AG08396 (cell line): ENCODE results near the gene TMEM181.
"Not testable (repeated sequence)": the region's sequence is repeated elsewhere in the genome, so short reads cannot be mapped to it uniquely, and the experiment has no call there.

Experiments
- DNase-seq: peaks from one replicate; pipeline ENCODE4 v3.0.0; 2012; ENCODE audit warnings: low spot score, mixed read lengths

TMEM181 gene, protein sequence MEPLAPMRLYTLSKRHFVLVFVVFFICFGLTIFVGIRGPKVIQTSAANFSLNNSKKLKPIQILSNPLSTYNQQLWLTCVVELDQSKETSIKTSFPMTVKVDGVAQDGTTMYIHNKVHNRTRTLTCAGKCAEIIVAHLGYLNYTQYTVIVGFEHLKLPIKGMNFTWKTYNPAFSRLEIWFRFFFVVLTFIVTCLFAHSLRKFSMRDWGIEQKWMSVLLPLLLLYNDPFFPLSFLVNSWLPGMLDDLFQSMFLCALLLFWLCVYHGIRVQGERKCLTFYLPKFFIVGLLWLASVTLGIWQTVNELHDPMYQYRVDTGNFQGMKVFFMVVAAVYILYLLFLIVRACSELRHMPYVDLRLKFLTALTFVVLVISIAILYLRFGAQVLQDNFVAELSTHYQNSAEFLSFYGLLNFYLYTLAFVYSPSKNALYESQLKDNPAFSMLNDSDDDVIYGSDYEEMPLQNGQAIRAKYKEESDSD

DNA sequence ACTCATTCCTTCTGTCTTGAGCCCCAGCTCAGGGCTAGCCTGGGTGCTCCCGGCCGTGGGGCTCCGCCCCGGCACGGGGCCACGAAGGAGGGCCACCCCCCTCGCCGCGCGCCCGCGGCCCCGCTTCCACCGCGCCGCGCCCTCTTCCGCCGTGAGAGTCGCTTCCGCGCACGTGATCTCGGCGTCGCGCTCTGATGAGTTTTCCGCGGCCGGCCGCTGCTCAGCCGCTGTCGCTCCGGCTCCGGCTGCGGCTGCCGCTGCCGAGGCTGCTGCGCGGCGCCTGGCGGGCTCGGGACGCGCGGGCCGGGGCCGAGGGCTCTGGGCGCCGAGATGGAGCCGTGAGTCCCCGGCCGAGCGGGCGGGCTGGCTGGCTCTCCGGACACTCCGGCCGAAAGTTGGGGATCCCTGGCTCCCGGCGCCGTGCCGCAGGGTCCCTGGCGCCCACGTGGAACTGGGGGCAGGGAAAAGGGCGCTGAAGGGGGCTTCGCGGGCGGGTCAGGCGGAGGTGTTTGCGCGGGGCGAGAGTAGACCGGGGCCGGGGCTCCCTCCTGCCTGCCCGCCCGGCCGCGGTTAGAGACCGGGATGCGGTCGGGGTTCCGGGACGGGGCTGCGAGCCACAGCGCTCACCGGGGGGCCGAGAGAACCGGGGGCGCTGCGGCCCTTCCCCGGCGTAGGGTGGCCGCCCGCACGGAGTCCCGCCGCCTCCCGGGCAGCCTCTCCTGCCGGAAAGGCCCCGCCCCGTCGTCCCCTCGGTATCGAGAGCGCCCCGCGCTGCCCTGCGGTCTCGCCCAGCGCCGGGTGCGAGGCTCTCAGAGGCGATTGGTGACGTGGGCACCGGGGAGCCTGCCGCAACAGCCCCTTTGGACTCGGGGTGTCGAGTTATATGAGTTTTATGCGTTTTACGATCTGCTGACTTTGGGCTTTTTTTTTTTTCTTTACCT is at the start of gene TMEM181:
Gene TMEM181, plus strand, starts transcription at position 197 of the 941 bp plus-strand sequence. Its CDS starts 134 bp downstream, at position 331.
- peak; percentile 94 for DNase-seq

DNA sequence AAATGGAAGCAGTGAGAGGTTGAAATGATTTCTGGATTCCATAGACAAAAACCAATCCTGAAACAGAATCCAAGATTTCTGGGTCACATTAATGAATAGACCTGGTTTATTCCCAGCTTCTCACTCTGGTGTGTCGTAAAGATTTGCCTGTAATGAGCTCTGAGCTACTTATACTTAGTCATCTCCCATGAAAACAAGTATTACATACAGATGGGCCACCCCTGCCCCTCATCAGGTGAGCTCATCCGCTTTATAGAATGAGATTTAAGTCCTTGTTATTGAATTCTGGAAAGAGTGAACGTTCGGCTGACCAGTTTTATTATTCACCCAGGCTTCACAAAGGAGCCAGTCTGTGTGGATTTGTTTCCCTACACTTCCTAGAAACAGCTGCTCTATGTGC is 47.1 kb upstream of the TMEM181 start:
- DNase-seq = no peak

DNA sequence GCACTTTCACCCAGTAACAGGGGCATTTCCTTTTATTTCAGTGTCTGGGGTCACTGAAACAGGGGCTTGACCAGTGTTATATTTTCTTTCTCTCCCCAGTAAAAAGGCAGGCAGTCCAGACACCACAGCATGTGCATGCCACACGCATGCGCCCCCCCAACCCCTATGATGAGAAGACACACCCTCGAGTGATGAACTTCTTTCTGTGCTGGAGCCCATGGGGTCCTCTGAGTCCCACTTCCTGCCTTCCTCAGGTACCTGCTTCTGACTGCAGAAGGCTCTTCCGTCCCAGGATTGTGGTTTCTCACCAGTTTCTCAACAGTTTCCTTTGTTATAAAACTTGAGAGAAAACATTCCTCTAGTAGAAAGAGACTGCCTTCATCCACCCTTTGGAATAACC is 45.7 kb upstream of the TMEM181 start:
- DNase-seq = no peak

DNA sequence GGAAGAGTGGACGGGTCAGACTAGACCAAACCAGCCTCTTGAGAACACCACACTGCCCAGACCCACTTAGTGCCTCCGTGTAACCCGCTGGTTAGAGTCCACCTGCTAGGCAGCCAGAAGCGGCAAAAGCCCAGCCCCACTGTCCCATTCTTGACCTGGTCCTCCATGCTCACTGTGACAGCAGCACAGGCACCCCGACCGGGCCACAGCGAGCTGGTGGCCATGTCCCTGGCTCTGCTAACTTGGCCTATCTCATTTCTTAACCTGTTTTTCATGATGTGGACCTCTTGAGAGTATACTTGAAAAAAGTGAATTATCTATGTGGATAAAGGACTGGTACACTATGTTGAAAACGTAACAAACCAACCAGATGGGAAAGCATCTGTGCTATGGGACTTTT is 44.9 kb upstream of the TMEM181 start:
- DNase-seq = no peak

DNA sequence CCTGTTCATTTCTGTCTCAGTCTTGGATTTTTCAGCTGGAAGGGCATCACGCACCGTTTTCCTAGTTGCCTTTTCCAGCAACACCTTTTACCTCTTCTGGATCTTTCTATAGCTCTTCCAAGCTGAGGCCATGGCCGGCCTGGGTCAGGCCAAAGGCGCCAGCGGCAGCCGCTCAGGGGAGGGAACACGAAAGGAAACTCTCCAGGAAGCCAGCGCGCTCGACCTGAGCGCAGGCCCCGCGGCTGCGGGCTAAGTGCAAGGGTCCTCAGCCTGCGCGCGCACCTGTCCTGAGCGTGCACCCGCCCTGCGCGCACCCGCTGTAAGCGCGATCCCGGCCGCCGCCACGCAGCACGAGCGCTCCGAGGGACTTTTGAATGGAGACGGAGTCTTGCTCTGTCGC is 43.8 kb upstream of the TMEM181 start:
- DNase-seq = no peak

DNA sequence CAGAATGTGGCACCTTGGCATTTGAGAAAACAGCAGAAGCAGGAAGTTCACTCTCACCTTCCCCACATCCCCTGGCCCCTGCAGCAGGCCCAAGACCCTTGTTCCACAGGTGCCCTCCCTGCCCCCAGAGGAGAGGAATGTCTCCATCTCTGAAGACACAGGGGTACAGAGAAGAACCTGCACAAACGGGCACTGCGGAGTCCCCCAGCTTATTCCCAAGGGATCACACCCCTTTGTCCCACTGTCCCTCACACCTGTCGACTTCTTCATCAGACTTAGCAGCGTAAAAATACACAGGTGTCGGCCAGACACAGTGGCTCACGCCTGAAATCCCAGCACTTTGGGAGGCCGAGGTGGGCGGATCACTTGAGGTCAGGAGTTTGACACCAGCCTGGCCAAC is 42.9 kb upstream of the TMEM181 start:
- DNase-seq = no peak

DNA sequence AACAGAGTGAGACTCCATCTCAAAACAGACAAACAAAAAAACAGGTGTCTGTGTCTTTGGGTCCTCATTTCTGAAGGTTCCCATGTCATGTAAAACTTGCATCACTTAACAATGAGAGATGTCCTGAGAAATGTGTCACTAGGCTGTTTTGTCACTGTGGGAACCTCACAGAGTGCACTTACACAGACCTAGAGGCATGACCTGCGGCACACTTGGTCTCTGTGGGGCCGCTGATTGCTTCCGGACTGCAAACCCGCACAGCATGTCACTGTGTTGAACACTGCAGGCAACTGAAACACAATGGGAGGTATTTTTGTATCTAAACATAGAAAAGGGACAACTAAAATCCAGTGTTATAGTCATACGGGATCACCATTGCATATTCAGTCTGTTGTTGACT is 42.3 kb upstream of the TMEM181 start:
- DNase-seq = no peak

DNA sequence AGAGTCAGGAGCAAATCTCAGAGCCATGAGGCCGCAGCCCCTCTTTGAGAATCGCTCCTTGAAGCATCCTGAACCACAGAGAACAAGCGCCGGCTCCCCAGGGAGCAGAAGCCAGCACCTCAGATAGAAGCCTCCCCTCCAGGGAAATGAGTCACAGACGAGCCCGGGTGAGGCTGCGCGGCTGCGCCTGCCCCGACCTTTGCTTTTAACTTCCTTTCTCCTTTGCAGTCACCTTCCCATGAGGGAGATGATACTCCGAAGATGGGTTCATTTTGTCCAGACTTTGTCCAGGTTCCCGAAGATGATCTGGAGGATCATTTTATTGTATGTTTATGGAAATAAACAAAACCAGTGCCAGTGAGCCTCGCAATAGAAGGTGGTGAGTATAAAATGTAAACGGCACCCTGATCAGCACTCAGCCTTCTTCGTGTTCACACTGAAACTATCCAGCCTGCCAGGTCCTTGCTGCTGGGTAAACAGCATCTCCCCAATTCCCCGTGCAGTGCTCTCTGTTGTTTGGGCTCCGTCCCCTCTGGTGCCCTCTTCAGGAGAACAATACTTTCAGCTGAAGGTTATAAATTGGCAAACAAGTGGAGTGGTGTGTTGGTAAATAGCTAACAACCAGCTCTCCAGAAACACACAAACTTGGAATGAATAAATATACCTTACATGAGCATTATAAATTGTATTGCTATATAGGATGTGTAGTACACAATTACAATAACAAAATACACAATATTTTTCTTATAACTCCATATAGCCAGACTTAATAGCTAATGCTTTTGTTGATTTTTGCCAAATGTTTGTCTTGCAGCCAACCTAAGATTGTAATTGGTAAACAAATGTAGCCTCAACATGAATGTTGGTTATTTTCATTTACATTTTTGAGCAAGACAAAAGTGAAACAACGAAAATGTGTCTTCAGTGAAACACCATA is 41.4 kb upstream of the TMEM181 start:
- peak; percentile 82 for DNase-seq

DNA sequence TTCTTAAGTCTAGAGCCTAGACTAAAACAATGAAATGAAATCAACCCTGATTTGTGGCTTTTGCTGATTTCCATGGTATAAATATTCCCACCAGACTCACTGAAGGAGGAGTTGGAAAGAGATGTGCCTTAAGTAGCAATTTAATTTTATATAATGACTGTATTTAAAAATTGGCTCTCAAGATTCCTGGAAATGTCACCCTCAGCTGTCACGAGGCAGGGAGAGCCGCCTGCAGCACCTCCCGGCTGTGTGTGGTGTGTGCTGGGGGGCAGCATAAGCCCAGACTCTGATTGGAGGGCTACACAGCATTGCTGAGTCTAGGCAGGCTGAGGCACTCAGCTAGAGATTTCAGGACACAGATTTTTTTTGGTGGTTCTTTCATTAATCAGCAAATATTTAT is 40.6 kb upstream of the TMEM181 start:
- DNase-seq = no peak

DNA sequence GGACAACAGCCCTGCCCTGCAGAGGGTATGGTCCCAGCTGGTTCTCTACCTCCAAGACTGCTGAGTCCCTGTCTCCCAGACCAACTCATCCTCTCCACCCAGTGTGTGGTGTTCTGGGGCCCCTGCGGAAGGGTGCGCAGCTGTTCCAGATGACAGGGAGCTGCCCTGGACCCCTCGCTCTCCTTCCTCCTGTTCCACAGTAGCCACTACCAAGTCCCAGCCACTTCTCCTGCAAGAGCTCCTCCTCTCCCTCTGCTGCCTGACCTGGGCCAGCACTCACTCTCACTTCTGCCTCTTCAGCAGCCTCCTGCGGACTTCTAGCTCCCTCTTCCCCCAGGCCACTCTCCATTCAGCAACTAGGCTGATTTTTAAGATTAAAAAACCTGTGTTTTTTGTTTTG is 40.1 kb upstream of the TMEM181 start:
- no peak for DNase-seq

DNA sequence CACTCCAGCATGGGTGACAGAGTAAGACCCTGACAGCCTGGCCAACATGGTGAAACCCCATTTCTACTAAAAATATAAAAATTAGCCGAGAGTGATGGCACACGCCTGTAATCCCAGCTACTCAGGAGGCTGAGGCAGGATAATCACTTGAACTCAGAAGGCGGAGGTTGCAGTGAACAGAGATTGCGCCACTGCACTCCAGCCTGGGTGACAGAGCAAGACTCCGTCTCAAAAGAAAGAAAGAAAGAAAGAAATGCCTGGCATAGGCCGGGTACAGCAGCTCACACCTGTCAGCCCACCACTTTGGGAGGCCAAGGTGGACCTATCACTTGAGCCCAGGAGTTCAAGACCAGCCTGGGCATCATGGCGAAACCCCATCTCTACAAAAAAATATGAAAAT is 38.9 kb upstream of the TMEM181 start:
- not testable (repeated sequence) for DNase-seq

DNA sequence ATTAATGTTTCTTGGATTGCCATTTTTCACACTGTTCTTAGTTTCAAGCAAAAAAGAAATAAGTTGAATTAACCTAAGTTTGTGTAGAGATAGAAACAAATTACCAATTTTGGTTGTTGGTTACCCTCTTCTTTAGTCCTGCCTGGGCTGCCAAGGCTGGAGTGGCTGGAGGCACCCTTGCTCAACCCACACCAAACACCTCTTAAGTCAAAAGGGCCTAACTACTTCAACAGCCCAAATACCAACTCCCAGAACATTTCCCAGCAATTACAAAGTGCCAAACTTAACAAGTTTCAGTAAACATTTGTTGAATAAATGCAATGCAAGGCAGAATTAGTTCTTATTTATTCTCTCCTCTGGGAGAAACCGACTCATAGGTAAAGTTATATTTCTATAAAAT is 38.1 kb upstream of the TMEM181 start:
- DNase-seq = no peak

DNA sequence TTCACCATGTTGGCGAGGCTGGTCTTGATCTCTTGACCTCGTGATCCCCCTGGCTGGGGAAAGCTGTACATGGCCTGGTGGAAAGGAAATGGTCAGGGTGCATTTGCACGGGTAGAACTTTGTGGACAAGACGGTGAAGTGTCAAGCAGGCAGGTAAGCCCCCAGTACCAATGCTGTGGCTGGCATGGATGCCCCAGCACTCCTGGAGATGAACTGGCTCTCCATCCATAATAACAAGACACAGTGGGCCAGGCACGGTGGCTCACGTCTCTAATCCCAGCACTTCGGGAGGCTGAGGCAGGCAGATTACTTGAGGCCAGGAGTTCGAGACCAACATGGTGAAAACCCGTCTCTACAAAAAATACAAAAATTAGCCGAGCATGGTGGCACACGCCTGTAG is 37.3 kb upstream of the TMEM181 start:
- no peak for DNase-seq

DNA sequence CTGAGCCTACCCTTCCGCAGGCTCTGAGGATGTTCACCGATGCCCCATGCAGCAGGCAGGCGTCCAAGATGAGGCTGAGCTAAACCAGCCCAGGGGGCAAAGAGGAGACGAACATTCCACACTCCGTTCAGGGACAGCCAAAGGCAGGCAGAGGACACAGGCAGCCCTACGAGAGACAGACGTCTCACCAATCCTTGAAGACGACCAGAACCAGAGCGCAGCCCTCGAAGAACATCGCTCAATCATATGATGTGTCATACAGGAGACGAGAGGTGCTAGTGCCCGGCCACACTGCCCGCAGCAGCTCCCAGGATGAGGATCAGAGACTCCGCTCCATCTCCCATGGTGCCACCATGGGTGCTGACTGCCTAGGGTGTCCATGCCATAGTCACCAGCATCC is 35.6 kb upstream of the TMEM181 start:
- DNase-seq = no peak

DNA sequence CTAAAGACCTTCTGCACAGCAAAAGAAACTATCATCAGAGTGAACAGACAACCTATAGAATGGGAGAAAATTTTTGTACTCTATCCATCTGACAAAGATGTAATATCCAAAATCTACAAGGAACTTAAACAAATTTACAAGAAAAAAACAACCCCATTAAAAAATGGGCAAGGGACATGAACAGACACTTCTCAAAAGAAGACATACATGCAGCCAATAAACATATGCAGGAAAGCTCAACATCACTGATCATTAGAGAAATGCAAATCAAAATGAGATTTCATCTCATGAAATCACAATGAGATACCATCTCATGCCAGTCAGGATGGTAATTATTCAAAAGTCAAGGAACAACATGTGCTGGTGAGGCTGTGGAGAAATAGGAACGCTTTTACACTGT is 32.0 kb upstream of the TMEM181 start:
- not testable (repeated sequence) for DNase-seq

DNA sequence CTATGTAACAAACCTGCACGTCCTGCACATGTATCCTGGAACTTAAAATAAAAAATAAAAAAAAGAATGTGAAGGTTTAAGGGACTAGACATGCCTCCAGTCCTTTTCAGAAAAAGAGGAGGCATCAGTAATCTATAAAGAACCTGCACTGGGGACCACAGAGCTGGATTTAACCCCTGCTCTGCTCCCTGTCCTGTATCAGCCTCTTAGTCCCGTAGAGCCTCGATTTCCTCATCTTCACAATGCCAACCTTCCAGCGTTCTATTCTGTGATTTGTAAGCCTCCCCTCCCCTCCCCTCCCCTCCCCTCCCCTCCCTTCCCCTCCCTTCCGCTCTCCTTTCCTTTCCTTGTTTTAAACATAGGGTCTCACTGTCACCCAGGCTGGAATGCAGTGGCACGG is 31.1 kb upstream of the TMEM181 start:
- no peak for DNase-seq

DNA sequence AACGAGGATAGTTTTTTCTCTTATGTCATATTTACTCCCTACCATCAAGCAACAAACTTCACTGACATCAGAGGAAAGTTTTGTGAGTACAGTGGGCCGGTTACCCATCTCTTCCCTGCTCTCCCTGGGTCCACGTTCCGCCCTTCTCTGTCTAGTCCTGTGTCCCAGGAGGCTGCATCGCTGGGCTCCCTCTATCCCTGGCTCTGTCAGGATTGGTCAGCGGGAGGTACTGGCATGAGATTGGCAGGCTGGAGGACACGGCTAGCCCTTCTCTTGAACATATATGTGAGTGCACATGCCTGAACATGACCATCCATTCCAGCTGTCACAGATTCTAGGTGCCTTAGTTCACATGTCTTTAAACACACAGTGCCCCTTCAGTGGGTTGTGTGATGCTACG is 30.3 kb upstream of the TMEM181 start:
- DNase-seq = no peak

DNA sequence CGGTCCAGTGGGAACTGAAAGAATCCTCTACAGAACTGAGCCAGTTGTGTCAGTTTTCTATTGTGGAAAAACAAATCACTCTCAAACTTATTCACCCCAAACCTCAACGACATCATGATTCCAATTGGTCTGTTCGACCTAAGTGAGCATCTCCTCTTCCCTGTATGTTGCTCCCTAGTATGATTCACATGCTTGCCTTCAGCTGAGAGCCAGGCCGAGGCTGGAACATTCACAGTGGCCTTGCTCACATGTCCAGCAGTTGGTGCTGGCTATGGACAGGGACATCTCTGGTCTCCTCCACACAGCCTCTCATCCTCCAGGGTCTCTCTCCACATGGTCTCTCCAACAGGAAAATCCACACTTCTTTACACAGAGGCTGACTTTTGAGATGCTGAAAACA is 28.3 kb upstream of the TMEM181 start:
- no peak for DNase-seq

DNA sequence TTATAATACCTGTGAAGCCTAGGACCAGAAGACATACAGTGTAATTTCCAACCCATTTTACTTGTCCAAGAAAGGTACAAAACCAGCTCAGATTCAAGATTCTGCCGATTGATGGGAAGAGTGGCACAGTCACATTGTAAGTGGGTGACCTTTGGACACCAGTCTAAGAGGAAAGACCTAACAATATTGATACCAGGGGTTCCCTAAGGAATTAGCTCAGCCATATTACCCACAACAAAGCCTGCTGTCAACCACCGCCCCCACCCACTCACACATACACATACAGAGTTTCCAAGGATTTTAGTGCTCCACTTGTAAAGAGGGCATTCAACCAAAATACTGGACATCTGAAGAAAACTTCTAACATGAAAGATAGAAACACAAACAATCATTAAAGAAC is 27.9 kb upstream of the TMEM181 start:
- no peak for DNase-seq

DNA sequence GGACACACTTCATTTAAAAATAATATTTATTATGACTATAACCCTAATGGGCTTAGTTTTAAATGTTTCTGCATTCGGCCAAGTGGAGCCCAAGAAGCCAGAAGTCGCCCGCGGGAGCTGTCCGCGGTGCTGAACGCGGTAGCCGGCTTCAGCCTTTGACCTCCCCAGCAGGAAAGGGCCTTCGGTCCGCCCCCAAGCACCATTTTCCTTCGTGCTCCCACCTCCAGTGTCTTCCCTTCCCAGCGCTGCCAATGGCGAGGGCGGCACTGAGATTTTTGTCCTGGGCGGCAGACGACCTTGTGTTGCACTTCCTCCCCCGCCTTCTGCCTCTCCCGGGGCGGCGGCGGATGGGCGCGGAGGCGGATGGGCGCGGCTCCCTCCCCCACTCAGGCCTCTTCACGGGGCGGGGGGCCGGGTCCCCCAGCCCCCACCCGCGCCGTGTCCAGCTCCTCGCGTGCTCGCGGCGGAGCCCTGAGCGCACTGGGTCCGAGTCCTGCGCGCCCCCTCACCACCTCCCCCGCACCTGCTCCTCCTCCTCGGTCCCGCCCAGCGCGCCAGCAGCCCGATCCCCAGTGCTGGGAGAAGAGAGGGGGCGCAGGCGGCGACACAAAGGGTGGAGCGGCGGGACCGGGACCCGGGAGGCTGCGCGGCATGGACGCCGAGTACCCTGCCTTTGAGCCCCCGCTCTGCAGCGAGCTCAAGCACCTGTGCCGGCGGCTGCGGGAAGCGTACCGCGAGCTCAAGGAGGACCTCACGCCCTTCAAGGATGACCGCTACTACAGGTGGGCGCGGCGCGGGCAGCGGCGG is 23.6 kb upstream of the TMEM181 start:
- DNase-seq = peak; percentile 88
